WTC11 (cell line): Measurements from ENCODE around the gene GTF2I. TPM values are rescaled to one million over a fixed set of nuclear protein-coding genes. Genes with fewer than 3 reads are reported as not detected.

Source experiments
- ATAC-seq: fragments of 200-7000 bp; cut with Tn5 transposase; 2 replicates; pipeline ENCODE4 v1.10.0; 2021; ENCODE audit warnings: mild to moderate bottlenecking, moderate library complexity
- Bru-seq: library from RNA; stranded (reverse); fragments of 400-500 nt; gene quantifications from one replicate; lab custom pipeline; 2021; lab: Mats Ljungman, UMichigan
- CTCF ChIA-PET: fragments of 300-600 bp; sonication (Branson Sonifier 250); formaldehyde crosslinking; loops from one replicate; lab custom pipeline; 2021; ENCODE audit warnings: antibody characterized with exemption; lab: Charles Lee
- POLR2A ChIA-PET: fragments of 350-600 bp; sonication (Branson Sonifier 250); formaldehyde crosslinking; loops from one replicate; lab custom pipeline; 2021; ENCODE audit warnings: antibody characterized with exemption; lab: Charles Lee
- DNase-seq: peaks from one replicate; pipeline ENCODE4 v3.0.0; 2021; ENCODE audit warnings: low spot score
- H3K27ac Mint-ChIP-seq: 2 replicates; pipeline ENCODE4 v1.8.0; 2021; ENCODE audit warnings: mixed read lengths
- H3K27me3 Mint-ChIP-seq: 2 replicates; pipeline ENCODE4 v1.8.0; 2021; ENCODE audit warnings: low read depth, mild to moderate bottlenecking, moderate library complexity, mixed read lengths
- H3K36me3 Mint-ChIP-seq: 2 replicates; pipeline ENCODE4 v1.8.0; 2021; ENCODE audit warnings: mixed read lengths
- H3K4me1 Mint-ChIP-seq: 2 replicates; pipeline ENCODE4 v1.8.0; 2022; ENCODE audit warnings: mixed read lengths
- H3K4me3 Mint-ChIP-seq: 2 replicates; pipeline ENCODE4 v1.8.0; 2021; ENCODE audit warnings: mild to moderate bottlenecking, moderate library complexity, mixed read lengths
- H3K9me3 Mint-ChIP-seq: 2 replicates; pipeline ENCODE4 v1.8.0; 2021; ENCODE audit warnings: mixed read lengths
- ATF3 ChIP-seq: sonication (generic); formaldehyde crosslinking; conservative IDR thresholded peaks from 2 replicates; pipeline ENCODE4 v1.8.1; 2022; ENCODE audit warnings: mild to moderate bottlenecking, missing genetic modification reagents
- CBFB ChIP-seq: sonication (generic); formaldehyde crosslinking; IDR thresholded peaks from 2 replicates; pipeline ENCODE4 v1.8.1; 2022; ENCODE audit warnings: mild to moderate bottlenecking, low read depth, missing genetic modification reagents
- CDX4 ChIP-seq: fragments of 250-450 bp; sonication (Bioruptor Pico); IDR thresholded peaks from 2 replicates; pipeline ENCODE4 v1.9.0; 2021; ENCODE audit warnings: moderate library complexity, mild to moderate bottlenecking, inconsistent platforms, borderline replicate concordance
- CREB1 ChIP-seq: sonication (generic); formaldehyde crosslinking; IDR thresholded peaks from 2 replicates; pipeline ENCODE4 v1.8.0; 2023; ENCODE audit warnings: mild to moderate bottlenecking, missing genetic modification reagents
- CREM ChIP-seq: sonication (generic); formaldehyde crosslinking; IDR thresholded peaks from 2 replicates; pipeline ENCODE4 v1.8.1; 2022; ENCODE audit warnings: mild to moderate bottlenecking, missing genetic modification reagents, moderate library complexity
- FOXK1 ChIP-seq: sonication (generic); formaldehyde crosslinking; IDR thresholded peaks from 2 replicates; pipeline ENCODE4 v1.8.0; 2022; ENCODE audit warnings: mild to moderate bottlenecking, moderate library complexity, missing genetic modification reagents
- GTF2I ChIP-seq: fragments of 250-450 bp; sonication (Bioruptor Pico); conservative IDR thresholded peaks from 2 replicates; pipeline ENCODE4 v1.4.0; 2021; ENCODE audit warnings: mild to moderate bottlenecking
- HMGA2 ChIP-seq: fragments of 250-450 bp; sonication (Bioruptor Pico); IDR thresholded peaks from 2 replicates; pipeline ENCODE4 v1.4.0; 2021; ENCODE audit warnings: mild to moderate bottlenecking, moderate library complexity
- HMGXB4 ChIP-seq: sonication (generic); formaldehyde crosslinking; IDR thresholded peaks from 2 replicates; pipeline ENCODE4 v1.8.1; 2023; ENCODE audit warnings: mild to moderate bottlenecking, moderate library complexity, missing genetic modification reagents
- JUN ChIP-seq: sonication (generic); formaldehyde crosslinking; IDR thresholded peaks from 2 replicates; pipeline ENCODE4 v1.8.0; 2023; ENCODE audit warnings: mild to moderate bottlenecking, missing genetic modification reagents
- SMAD3 ChIP-seq: sonication (generic); formaldehyde crosslinking; IDR thresholded peaks from 2 replicates; pipeline ENCODE4 v1.8.0; 2022; ENCODE audit warnings: missing genetic modification reagents, mild to moderate bottlenecking, borderline replicate concordance
- TCF7 ChIP-seq: sonication (generic); formaldehyde crosslinking; IDR thresholded peaks from 2 replicates; pipeline ENCODE4 v1.8.0; 2022; ENCODE audit warnings: mild to moderate bottlenecking, low read depth, missing genetic modification reagents, moderate library complexity
- TEAD4 ChIP-seq: sonication (generic); formaldehyde crosslinking; IDR thresholded peaks from 2 replicates; pipeline ENCODE4 v1.8.0; 2022; ENCODE audit warnings: mild to moderate bottlenecking, missing genetic modification reagents
- ZNF263 ChIP-seq: sonication (generic); formaldehyde crosslinking; IDR thresholded peaks from 2 replicates; pipeline ENCODE4 v1.8.1; 2022; ENCODE audit warnings: low read depth, mild to moderate bottlenecking, moderate library complexity, missing genetic modification reagents
- ZNF281 ChIP-seq: sonication (generic); formaldehyde crosslinking; IDR thresholded peaks from 2 replicates; pipeline ENCODE4 v1.8.0; 2023; ENCODE audit warnings: mild to moderate bottlenecking, missing genetic modification reagents
- ZNF416 ChIP-seq: fragments of 250-450 bp; sonication (Bioruptor Pico); IDR thresholded peaks from 2 replicates; pipeline ENCODE4 v1.9.0; 2021; ENCODE audit warnings: mild to moderate bottlenecking, inconsistent platforms
- ZNF423 ChIP-seq: fragments of 250-450 bp; sonication (Bioruptor Pico); IDR thresholded peaks from 2 replicates; pipeline ENCODE4 v2.1.2; 2022; ENCODE audit warnings: mild to moderate bottlenecking, moderate library complexity
- ZNF532 ChIP-seq: fragments of 250-450 bp; sonication (Bioruptor Pico); IDR thresholded peaks from 2 replicates; pipeline ENCODE4 v1.9.0; 2021; ENCODE audit warnings: mild to moderate bottlenecking, borderline replicate concordance
- ZNF671 ChIP-seq: fragments of 250-450 bp; sonication (Bioruptor Pico); IDR thresholded peaks from 2 replicates; pipeline ENCODE4 v1.8.0; 2021; ENCODE audit warnings: mild to moderate bottlenecking
- ZSCAN18 ChIP-seq: fragments of 250-450 bp; sonication (Bioruptor Pico); IDR thresholded peaks from 2 replicates; pipeline ENCODE4 v2.1.2; 2022; ENCODE audit warnings: mild to moderate bottlenecking, moderate library complexity
- long read RNA-seq, 3 experiments: library from RNA in 1 of 3; library from capped mRNA in 1 of 3; library from polyadenylated mRNA in 1 of 3; unstranded in 2 of 3; stranded (forward) in 1 of 3; transcript quantifications; one replicate each; pipeline ENCODE4 v2.0.0, GENCODE V29; 2021
- total RNA-seq: library from RNA; stranded (reverse); gene quantifications from 3 replicates; pipeline ENCODE4 v1.2.3, GENCODE V29; 2021

Gene GTF2I
- 290 to 308 TPM (median 293 TPM) in 3 replicates for total RNA-seq
- Bru-seq, nascent RNA: percentile 84 among the genes with signal in this experiment
- long read RNA-seq, experiment 1, full-length matches to known transcripts: 895 of 1,292 reads
- long read RNA-seq, experiment 1, partial matches to known transcripts: 245 of 1,292 reads
- long read RNA-seq, experiment 1, other reads (novel, unspliced or antisense): 152 of 1,292 reads
- long read RNA-seq, experiment 2, full-length matches to known transcripts: 60 of 195 reads
- long read RNA-seq, experiment 2, partial matches to known transcripts: 64 of 195 reads
- long read RNA-seq, experiment 2, other reads (novel, unspliced or antisense): 71 of 195 reads
- long read RNA-seq, experiment 3, partial matches to known transcripts: 11 of 12 reads
- long read RNA-seq, experiment 3, other reads (novel, unspliced or antisense): 1 of 12 reads

- POLR2A ChIA-PET: interaction anchor here (0.6 to 1.9 kb wide), 14 partner anchors 13 to 1606 kb away, joined by 3 to 8 read pairs (median 4); no protein-coding TSS in a partner anchor
- H3K27me3 Mint-ChIP-seq: no peaks in the 10 kb centered on the region; the same call in 1 of the 2 replicates
- H3K4me3 Mint-ChIP-seq: peak within 1 kb of the TSS; percentile 87
- peak within 1 kb of the TSS; percentile 100 for H3K27ac Mint-ChIP-seq
- H3K36me3 Mint-ChIP-seq: no peaks in the 10 kb centered on the region
- no peaks in the 10 kb centered on the region for H3K9me3 Mint-ChIP-seq
- DNase-seq (peak; percentile 52), ATAC-seq (peak; percentile 0)
- CTCF ChIA-PET: interaction anchor here (0.6 to 0.7 kb wide), 3 partner anchors 34 to 451 kb away, joined by 4 to 9 read pairs (median 5); no protein-coding TSS in a partner anchor
- peaks cover 45% of the 10 kb centered on the region for H3K4me1 Mint-ChIP-seq
- TF ChIP-seq ZNF416 (CRISPR knock-in tag) (0 out of 2 replicates have a peak, but pooled peaks have one; percentile 53), GTF2I (no peak), CREM (CRISPR knock-in tag) (peak; percentile 68), ZSCAN18 (CRISPR knock-in tag) (no peak), ZNF263 (CRISPR knock-in tag) (0 out of 2 replicates have a peak, but pooled peaks have one; percentile 31)
Observed at GRCh38 chr7:74657692-74658177, at the start of gene GTF2I. GTF2I (plus strand) TSS chr7:74657718; CDS start chr7:74689129, 31,411 bp downstream.

- Mint-ChIP-seq H3K4me3 (no peak overlapping the region), H3K27me3 (no peaks in the 10 kb centered on the region), H3K9me3 (no peaks in the 10 kb centered on the region), H3K4me1 (peaks cover 12% of the 10 kb centered on the region), H3K36me3 (no peaks in the 10 kb centered on the region), H3K27ac (peak overlapping the region; percentile 77)
- POLR2A ChIA-PET: interaction anchor here (0.7 kb wide), 1 partner anchor 412 kb away, joined by 3 read pairs; no protein-coding TSS in a partner anchor
- CTCF ChIA-PET: no interaction called here
- DNase-seq (peak; percentile 25), ATAC-seq (peak; percentile 78)
- TF ChIP-seq TEAD4 (no peak), HMGXB4 (CRISPR knock-in tag) (no peak), HMGA2 (CRISPR knock-in tag) (no peak), FOXK1 (CRISPR knock-in tag) (no peak), JUN (CRISPR knock-in tag) (no peak), SMAD3 (no peak), ZNF671 (CRISPR knock-in tag) (no peak), CREB1 (CRISPR knock-in tag) (no peak), ZNF532 (CRISPR knock-in tag) (no peak), CBFB (CRISPR knock-in tag) (no peak), ZNF281 (no peak), ZNF423 (CRISPR knock-in tag) (no peak), ZNF263 (CRISPR knock-in tag) (no peak), CDX4 (no peak), ATF3 (CRISPR knock-in tag) (no peak), TCF7 (no peak), ZNF416 (CRISPR knock-in tag) (no peak)
Observed at GRCh38 chr7:74612015-74612829, 45.3 kb upstream of the GTF2I start.
